SIG-M5 treated with dmso at 0.1 percent for 504 hours (cell line): ENCODE results near the gene KRT28.

ENCODE experiments used
- DNase-seq: peaks from one replicate; lab custom pipeline; 2025; ENCODE audit not compliant: unreplicated experiment; lab: John Stamatoyannopoulos, UW

The KRT28 gene

GRCh38 chr17:40799859-40800258, at the start of gene KRT28:
Gene KRT28, minus strand, starts transcription at chr17:40799959. Its CDS starts 66 bp downstream, at chr17:40799893.
- no peak for DNase-seq

GRCh38 chr17:40848583-40849235, 49.0 kb upstream of the KRT28 start:
- DNase-seq, result no peak

GRCh38 chr17:40846515-40847144, 46.9 kb upstream of the KRT28 start:
- DNase-seq, result no peak

GRCh38 chr17:40844671-40845107, 44.9 kb upstream of the KRT28 start:
- DNase-seq, result no peak

- DNase-seq, result no peak
Observed at GRCh38 chr17:40843242-40843641, 43.5 kb upstream of the KRT28 start.

- no peak for DNase-seq
Observed at GRCh38 chr17:40841246-40841645, 41.5 kb upstream of the KRT28 start.

- no peak for DNase-seq
Observed at GRCh38 chr17:40839194-40839593, 39.4 kb upstream of the KRT28 start.

- DNase-seq, result no peak
Observed at GRCh38 chr17:40836020-40836419, 36.3 kb upstream of the KRT28 start.

- no peak for DNase-seq
Observed at GRCh38 chr17:40833882-40834281, 34.1 kb upstream of the KRT28 start.

- DNase-seq, result no peak
Observed at GRCh38 chr17:40832840-40833239, 33.1 kb upstream of the KRT28 start.

GRCh38 chr17:40830085-40830776, 30.5 kb upstream of the KRT28 start:
- no peak for DNase-seq

GRCh38 chr17:40828454-40829044, 28.8 kb upstream of the KRT28 start:
- no peak for DNase-seq

GRCh38 chr17:40827746-40828453, 28.1 kb upstream of the KRT28 start:
- DNase-seq, result peak; percentile 49

GRCh38 chr17:40825599-40825998, 25.8 kb upstream of the KRT28 start:
- no peak for DNase-seq

- no peak for DNase-seq
Observed at GRCh38 chr17:40824015-40824832, 24.5 kb upstream of the KRT28 start.

- no peak for DNase-seq
Observed at GRCh38 chr17:40822132-40822812, 22.5 kb upstream of the KRT28 start, which contains the start of gene KRT10. Gene KRT10, minus strand, starts transcription at chr17:40822614. Its CDS starts 29 bp downstream, at chr17:40822585.

GRCh38 chr17:40821536-40821935, 21.8 kb upstream of the KRT28 start:
- DNase-seq, result no peak

GRCh38 chr17:40820228-40820838, 20.6 kb upstream of the KRT28 start:
- no peak for DNase-seq

- DNase-seq, result no peak
Observed at GRCh38 chr17:40819528-40820125, 19.9 kb upstream of the KRT28 start.
